ENCODE measurements around the gene EPS8L2.

The EPS8L2 gene

DNA sequence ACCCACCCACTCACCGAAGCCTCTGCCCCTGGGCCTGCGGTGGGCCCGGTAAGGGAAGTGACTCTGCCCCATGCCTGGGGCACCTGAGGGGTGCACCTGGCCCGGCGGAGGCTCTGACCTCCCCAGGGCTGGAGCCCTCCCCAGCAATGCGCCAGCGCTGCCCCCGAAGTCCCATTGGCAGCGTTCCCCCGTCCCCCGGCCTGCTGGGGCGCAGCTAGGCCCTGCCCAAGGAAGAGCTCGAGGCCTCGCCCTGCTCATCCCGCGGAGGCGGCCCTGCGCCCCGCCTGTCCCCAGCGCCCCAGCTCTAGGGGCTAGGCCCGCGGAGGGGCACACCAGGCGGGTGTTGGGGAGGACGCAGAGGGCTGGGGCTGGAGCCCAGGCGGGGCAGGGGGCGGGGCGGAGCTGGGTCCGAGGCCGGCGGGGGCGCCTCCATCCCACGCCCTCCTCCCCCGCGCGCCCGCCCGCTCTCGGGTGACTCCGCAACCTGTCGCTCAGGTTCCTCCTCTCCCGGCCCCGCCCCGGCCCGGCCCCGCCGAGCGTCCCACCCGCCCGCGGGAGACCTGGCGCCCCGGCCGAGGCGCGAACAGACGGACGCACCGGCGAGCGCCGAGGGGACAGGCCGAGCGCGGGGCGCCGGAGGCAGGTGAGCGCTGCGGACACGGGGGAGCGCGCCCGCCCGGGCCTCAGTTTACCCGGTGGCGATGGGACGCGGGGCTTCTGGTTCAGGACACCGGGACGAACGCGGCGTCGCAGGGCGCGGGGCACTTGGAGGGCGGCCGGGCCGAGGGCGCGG, at the start of gene EPS8L2:
Gene EPS8L2, plus strand, starts transcription at position 586 of the 793 bp plus-strand sequence. CDS start 3,177 bp downstream, outside the sequence.
- DNase-seq (ENCODE audit: low read depth, low spot score): no peak

DNA sequence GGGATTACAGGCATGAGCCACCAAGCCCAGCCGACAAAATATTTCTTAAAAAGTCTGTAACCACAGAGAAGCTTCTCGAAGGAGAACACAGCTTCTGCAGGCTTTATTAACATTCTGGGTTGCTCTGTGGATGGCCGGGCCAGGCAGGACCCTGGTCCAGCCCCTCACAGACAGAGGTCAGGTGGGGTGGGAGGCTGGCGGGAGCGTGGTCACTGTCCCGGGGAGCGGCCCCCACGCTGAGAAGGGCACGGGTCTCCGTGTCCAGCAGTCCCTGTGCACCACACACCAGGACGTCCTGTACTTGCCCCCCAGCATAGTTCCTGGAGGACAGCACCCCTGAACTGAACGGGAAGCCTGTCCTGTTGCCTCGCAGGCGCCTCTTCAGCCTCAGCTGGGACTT, 49.6 kb upstream of the EPS8L2 start:
- no peak for DNase-seq (ENCODE audit: low read depth, low spot score)

GRCh38 chr11:656866-657265, 49.2 kb upstream of the EPS8L2 start:
- no peak for DNase-seq (ENCODE audit: low read depth, low spot score)

DNA sequence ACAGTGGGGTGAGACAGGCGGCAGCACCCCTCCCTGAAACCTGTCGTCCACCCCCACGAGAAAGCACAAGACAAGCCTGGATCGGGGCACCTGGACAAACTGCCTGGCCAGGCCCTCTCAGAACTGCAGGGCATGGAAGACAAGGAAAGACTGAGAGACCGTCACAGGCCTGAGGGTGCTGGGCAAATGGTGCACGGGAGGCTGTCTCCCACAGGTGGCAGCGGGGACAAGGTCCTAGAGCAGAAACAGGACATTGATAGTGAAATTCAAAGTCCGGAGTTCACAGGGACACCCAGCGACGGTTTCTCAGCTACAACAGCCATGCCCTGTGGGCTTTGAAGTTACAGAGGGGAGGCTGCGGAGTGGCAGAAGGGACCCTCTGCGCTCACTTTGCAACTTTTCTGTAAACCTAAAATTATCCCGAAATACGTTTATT, 48.3 kb upstream of the EPS8L2 start:
- DNase-seq (ENCODE audit: low read depth, low spot score): no peak

DNA sequence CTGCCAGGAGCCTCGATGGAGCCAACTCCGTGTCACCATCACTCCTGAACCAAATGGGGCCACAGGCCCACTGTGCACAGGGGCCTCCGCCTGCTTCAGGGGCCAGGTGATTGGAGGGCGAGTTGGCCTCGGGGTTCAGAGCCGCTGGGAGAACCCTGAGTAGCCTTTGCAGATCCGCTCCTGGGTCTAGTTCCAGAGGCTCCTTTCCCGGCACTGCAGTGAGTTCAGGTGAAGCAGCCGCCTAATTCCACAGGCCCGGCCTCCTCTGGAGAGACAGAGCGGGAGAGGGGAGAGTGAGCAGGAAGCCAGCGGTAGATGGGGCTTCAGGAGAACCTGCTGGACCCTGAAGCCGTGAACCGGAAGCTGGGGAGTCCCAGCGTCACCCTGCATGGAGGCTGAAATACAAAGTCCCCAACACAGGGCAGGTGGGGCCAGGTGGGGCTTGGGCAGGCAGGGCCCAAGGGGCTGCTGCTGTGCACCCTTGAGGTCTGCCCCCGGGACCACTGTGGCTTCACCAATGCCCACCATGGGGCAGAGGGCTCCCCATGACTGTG, 46.4 kb upstream of the EPS8L2 start:
- DNase-seq (ENCODE audit: low read depth, low spot score): no peak

DNA sequence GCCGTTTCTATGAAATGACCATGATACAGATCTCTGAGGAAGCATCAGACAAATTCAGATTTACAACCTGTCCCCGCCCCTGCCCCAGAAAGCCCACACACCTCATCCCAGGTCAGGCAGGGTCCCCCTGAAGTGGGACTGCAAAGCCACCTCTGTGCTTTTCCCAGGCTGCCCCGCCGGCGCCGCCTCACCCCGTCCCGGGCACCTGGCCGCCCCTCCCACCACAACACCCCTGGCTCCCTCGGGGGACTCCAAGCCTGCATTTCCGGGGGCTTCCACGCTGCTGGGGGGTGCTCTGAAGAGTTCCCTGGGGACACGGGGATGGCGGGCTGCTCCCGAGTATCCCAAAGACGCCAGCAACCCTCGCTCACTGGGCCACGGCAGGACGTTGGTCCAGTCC, 45.8 kb upstream of the EPS8L2 start:
- DNase-seq (ENCODE audit: low read depth, low spot score): no peak

- DNase-seq (ENCODE audit: low read depth, low spot score): no peak
These were observed 45.2 kb upstream of the EPS8L2 start for GRCh38 chr11:660681-661444.

- DNase-seq (ENCODE audit: low read depth, low spot score): no peak
These were observed 43.2 kb upstream of the EPS8L2 start for GRCh38 chr11:662689-663274.

DNA sequence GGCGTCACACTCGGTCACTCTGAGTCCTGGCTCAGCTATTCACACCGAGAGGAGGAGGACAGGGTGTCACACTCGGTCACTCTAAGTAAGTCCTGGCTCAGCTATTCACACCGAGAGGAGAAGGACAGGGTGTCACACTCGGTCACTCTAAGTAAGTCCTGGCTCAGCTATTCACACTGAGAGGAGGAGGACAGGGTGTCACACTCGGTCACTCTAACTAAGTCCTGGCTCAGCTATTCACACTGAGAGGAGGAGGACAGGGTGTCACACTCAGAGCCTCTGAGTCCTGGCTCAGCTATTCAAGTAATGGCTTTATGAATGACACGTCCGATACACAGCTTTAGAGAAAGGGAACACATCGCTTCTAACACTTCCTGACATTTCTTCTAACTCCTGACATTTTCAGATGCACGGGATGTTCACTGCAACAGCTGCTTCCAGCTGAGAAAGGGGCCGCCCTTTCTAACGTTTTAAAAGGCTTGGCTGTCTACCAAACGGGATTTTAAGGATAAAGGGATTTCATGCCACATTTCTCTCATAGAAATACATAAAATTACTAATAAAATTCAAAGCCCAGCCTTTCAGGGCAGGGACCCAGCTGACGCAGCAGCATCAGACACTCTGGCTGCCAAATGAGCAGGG, 40.8 kb upstream of the EPS8L2 start:
- DNase-seq (ENCODE audit: low read depth, low spot score): no peak

DNA sequence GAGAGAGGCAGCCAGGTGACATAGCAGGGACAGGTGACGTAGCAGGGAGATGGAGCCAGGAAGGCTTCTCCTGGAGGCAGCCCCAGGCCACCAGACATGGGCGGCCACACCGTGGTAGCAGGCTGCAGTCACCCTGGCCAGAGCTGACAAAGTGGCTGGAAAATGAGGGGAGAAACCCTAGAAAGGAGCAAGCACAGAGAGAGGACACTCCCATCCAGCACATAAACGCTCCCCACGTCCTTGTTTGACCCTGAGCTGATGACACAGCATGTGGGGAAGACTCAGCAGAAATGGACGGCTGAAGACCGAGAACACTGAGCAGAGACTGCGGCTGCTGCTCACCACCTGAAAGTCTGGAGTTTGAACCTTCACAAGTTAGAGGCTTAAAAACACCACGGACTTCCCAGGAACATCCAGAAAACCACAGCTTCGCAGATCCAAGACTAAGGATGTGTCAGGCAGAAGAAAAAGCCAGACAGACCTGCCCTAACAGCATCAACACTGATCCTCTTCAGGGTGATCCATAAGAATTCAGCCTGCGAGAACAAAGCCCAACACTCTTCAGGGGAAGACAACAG, 40.2 kb upstream of the EPS8L2 start:
- no peak for DNase-seq (ENCODE audit: low read depth, low spot score)

DNA sequence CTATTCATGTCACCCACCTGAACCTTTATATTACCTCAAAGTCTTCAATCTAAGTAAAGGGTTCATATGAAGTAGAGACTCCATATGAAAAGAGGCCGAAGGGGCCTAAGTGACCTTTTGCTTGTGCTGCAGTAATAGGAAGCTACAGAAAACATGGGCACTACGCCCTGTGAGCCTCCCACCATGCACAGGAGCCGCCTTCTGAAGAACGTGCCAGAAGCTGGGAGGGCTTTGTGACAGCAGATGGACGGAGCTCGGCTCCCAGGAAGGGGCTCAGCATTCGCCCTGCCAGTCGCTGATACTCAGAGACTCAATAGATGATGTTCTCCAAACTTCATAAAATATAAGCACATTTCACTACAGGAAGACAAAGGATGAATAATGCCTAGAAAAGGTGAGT, 32.2 kb upstream of the EPS8L2 start:
- DNase-seq (ENCODE audit: low read depth, low spot score): no peak

DNA sequence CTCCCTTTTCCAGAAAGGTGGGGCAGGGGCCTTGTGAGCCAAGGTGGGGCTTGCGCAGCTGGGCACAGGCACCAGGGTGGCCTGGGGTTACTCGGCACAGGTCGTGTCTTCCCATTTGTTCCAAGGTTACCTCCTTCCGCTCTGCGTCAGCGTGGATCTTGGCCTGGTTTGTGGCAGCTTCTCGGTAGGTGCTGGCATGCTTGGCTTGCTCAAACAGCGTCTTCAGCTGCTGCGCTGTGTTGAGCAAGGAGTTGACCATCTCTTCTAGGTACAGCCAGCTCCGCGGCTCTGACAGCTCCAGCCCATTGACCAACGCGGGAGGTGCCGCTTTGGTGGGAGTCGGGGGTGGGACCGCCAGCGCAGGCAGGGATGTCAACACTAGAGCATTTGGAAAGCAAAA, 31.6 kb upstream of the EPS8L2 start:
- no peak for DNase-seq (ENCODE audit: low read depth, low spot score)

DNA sequence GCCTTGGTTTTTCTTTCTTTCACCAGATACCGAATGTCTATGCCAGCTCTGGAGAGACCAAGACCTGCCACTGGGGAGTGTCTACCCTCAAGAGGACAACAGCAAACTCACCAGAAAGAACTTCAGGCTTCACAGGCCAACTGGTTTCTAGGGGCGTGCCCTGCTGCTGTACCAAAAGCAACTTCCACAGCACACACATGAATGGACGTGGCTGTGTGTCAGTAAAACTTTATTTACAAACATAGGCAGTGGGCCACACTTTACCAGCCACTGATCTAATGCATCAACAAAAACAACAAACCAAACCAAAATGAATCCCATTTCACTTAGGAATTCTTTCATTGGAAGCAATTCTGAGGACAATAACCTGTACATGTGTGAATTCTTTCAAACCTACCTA, 27.7 kb upstream of the EPS8L2 start:
- no peak for DNase-seq (ENCODE audit: low read depth, low spot score)

DNA sequence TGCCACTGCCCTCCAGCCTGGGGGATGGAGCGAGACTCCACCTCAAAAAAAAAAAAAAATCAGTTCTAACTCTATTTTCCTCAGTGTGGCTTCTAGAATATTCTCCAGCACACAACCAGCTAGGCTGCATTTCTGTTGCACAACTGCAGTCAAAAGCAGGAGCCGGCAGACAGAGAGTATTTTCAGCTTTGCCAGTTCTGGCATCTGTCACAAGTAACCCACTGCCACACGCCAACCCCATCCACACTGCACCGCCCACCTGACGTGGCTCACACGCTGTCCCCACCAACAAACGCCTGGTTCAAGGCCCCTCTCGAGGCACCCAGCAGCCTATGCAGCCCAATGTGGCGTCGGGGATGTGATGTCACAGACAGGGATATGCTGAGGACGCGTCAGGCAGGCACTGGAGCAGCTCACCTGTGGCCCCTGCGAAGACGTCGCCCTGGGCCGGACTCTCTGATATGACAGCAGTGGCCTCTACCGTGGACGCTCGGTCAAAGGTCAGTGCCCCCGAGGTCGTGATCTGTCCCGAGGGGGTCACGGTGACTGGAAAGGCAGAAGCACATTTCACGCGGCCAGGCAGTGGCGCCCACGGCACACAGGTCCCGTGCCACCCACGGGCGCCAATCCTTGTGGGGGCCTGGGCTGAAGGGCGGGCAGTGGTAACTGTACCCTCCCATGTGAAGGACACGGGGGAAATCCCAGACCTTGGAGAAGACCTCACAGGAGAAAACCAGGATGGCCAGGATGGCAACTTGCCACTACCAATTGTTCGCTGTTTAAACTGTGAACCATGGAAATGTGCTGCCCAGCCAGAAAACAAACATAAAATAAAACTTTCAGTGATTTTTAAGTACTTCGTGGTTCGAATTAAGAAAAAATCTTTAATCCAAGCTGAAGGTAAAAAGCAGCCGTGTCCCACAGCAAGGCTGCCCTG, 26.5 kb upstream of the EPS8L2 start:
- no peak for DNase-seq (ENCODE audit: low read depth, low spot score)

DNA sequence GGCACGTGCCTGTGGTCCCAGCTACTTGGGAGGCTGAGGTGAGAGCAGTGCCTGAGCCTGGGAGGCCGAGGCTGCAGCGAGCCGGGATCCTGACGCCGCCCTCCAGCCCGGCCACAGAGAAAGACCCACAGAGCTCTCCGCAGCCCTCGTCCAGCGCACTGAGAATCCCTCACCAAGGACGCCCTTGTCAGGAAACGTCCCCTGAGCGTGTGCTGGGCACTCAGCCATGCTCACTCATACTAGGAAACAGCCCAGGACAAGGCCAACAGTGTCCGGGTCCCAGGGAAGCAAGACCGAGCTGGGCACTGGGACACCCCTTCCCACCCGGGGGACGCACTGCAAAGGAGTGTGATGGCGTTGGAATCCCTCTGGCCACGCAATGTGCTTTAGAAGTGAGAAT, 25.6 kb upstream of the EPS8L2 start:
- no peak for DNase-seq (ENCODE audit: low read depth, low spot score)

DNA sequence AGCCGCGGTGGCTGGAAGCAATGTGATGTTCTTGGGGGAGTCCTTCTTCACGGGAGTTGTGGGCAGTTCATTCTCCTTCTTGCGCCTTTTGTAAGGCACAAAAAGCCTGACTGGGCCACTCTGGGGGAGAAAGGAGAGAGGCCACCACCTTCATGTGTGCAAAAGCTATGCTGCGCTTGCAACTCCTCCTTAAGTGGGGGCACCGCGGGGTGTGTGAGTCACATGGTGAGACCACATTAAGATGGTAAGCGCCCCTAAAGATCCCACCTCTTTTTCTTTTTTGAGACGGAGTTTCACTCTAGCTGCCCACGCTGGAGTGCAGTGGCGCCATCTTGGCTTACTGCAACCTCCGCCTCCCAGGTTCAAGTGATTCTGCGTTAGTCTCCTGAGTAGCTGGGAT, 25.1 kb upstream of the EPS8L2 start:
- no peak for DNase-seq (ENCODE audit: low read depth, low spot score)

DNA sequence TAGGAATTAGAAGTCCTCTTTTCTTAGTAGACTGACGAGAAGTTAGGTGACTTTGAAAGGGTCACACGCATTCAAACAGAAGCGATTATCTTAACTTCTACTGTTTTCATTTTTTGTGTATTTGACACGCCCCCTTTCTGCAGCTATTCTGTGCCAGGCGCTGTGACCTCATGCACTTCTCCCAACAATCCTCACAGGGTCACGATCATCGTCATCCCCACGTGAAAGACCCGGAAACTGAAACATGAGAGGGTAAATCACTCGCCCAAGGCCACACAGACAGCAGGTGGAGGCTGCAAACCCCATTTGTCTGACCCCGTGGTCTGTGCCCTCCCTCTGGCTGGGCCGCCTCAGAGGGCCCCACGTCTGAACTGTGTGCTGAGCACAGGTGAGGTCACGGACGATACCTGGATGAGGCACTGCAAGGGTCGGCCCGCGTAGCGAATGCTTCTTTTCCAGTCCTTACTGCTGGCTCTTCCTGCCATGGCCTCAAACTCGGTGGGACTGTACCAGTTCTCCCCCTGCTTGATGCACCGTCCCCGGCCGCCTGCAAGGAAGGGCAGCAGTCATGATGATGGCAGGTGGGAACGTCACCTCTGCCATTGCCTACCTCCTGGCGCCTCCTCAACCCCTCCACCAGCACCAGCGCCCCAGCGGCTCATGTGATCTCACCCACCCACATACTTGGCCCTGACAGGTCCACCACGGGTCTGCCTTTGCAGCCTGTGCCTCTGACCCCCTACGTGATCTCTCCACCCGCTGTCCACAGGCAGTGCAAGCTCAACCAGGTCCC, 19.4 kb upstream of the EPS8L2 start:
- no peak for DNase-seq (ENCODE audit: low read depth, low spot score)

- DNase-seq (ENCODE audit: low read depth, low spot score): no peak
These were observed 18.3 kb upstream of the EPS8L2 start for GRCh38 chr11:687751-688150.

DNA sequence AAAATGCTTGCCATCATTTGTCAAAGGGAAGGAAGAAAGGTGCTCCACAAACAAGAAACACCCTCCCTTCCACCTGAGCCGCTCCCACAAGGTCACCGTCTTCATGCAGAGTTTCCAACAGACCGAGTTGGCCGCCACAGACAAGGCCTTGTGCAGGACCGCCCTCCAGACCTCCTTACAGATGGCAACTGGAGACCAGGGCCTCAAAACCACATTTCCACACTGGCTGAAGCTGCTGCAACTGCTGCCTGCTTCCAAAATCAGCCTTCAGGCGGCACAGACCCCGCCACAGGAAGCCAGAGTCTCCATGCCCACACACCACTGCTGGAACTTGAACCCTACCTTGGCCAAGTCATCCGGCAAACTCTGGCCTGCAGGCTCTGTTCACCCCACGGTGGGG, 17.4 kb upstream of the EPS8L2 start:
- no peak for DNase-seq (ENCODE audit: low read depth, low spot score)

- no peak for DNase-seq (ENCODE audit: low read depth, low spot score)
These were observed 16.4 kb upstream of the EPS8L2 start for GRCh38 chr11:689625-690024.

Measured in activated naive CD8-positive, alpha-beta T cell treated with anti-CD3 and anti-CD28 coated beads, Interleukin-2, amount 50 U/mL, for 16 hours (primary cell).